Stomach smooth muscle (tissue), 2 donors: Measurements from ENCODE around the gene CCDC142.
A peak's percentile ranks its signal among the peaks of the same experiment; 100 is the strongest.

Experiments used
- H3K27ac ChIP-seq: one replicate; pipeline ENCODE4 v1.7.0; 2013; ENCODE audit warnings: mild to moderate bottlenecking, low read length, inconsistent platforms
- H3K27me3 ChIP-seq, 2 donors: one replicate each; pipeline ENCODE4 v1.7.0; 2013; ENCODE audit warnings: low read length in 2 of 2; ENCODE audit not compliant: insufficient read depth in 2 of 2, control insufficient read depth in 1 of 2
- H3K36me3 ChIP-seq, 2 donors: one replicate each; pipeline ENCODE4 v1.7.0; 2013; ENCODE audit warnings: low read length in 2 of 2; ENCODE audit not compliant: control insufficient read depth in 2 of 2, insufficient read depth in 2 of 2
- H3K4me1 ChIP-seq: one replicate; pipeline ENCODE4 v1.7.0; 2013; ENCODE audit warnings: low read length; ENCODE audit not compliant: control insufficient read depth, insufficient read depth
- H3K4me3 ChIP-seq, 2 donors: one replicate each; pipeline ENCODE4 v1.7.0; 2013; ENCODE audit warnings: low read length in 2 of 2
- H3K9ac ChIP-seq, 2 donors: one replicate each; pipeline ENCODE4 v1.7.0; 2013; ENCODE audit warnings: low read length in 2 of 2, mild to moderate bottlenecking in 1 of 2
- H3K9me3 ChIP-seq, 2 donors: one replicate each; pipeline ENCODE4 v1.7.0; 2013; ENCODE audit warnings: low read length in 2 of 2; ENCODE audit not compliant: control insufficient read depth in 2 of 2
- donor health status: healthy.
- donor health status: Pancreatic carcinoma.

Gene CCDC142, protein sequence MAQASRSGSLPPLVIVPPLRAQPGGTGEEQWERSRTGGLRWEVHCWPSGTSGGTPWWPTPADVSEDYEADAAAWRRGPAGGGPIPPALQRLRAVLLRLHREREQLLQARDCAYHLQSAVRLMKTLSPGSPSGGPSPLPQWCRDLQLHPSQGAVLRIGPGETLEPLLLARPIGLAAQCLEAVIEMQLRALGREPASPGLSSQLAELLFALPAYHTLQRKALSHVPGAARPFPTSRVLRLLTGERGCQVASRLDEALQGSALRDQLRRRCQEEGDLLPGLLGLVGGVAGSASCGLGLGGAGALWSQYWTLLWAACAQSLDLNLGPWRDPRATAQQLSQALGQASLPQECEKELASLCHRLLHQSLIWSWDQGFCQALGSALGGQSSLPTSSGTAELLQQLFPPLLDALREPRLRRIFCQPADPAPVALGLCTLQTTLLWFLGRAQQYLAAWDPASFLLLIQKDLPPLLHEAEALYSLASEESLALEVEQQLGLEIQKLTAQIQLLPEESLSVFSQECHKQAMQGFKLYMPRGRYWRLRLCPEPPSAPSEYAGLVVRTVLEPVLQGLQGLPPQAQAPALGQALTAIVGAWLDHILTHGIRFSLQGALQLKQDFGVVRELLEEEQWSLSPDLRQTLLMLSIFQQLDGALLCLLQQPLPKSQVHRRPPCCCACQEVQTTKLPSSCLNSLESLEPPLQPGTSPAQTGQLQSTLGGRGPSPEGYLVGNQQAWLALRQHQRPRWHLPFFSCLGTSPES

DNA sequence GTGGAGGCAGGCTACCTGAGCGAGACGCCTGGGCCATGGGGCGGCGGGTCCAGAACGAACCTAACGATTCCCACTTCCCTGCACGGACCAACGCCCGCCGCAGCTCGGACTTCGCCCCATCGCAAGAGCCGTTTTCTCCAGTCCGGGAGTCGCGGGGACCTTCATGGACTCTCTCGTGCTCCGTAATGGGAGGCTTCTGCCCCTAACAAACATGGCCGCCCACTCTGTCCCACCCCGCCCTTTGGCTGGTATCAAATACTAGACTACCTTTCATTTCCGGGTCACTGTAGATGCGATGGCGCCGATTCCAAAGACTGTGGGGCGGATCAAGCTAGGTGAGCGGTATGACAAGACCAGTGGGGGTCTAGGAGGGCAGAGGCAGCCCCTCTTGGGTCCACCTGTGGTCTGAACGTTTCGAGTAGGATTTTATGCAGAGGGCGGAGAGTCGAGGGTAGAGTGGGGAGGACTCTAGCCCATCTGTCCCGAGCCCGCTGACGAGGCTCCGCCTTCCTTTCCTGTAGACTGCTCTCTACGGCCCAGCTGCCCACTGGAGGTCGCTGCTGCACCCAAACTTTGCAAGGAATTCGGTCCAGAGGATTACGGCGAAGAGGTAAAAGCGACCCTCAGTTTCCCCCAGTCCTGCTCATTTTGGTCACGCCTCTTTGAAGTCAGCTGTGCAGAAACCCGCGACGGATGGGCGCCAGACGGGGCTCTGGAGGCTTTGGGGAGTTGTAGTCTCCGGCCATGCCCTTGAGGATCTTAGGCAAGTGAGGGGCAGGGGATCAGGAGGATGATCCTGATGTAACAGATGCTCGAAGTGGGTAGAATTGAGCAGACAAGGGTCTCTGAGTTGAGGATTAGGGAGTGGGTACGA lies at the start of gene CCDC142, which contains the start of gene TTC31:
TSS of gene CCDC142 (minus strand) at position 198 of the 874 bp plus-strand sequence. CDS start at position 37, 161 bp downstream.
TSS of gene TTC31 (plus strand) at position 281 of the 874 bp plus-strand sequence. CDS start at position 296, 15 bp downstream.
- Histone ChIP-seq H3K4me1 (peaks cover 28% of the 10 kb centered on the region), H3K9me3 (no peaks in the 10 kb centered on the region), H3K27ac (peak within 1 kb of the TSS; percentile 88), H3K9ac (peak within 1 kb of the TSS; percentile 80 to 87), H3K4me3 (peak within 1 kb of the TSS; percentile 99 to 100), H3K36me3 (peaks cover 8 to 12% of the 10 kb centered on the region in 2 donors), H3K27me3 (no peaks in the 10 kb centered on the region)

DNA sequence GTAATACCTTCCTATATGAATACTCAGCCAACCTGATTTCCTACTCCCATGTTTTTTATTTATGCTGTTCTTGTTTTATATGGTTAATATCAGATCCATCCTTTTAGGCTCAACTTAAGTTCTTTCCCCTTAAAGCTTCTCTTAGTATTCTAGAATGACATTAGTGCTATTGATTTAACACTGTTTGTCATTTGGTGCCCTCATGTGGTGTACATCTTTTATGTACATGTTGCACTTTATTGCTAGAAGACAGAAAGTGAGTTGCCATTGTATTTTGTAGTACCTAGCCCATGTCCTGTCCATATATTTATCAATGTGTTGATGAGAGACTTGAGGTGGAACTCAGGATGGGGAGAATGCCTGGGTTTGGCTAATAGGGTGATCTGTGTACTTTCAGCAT lies 49.4 kb upstream of the CCDC142 start:
- Histone ChIP-seq H3K27me3 (no peaks in the 10 kb centered on the region), H3K4me3 (no peak overlapping the region), H3K9me3 (no peaks in the 10 kb centered on the region), H3K27ac (no peak overlapping the region), H3K9ac (peak overlapping the region in 1 of 2 donors; percentile 18), H3K36me3 (peaks cover 10 to 27% of the 10 kb centered on the region in 2 donors), H3K4me1 (peaks cover 31% of the 10 kb centered on the region)

DNA sequence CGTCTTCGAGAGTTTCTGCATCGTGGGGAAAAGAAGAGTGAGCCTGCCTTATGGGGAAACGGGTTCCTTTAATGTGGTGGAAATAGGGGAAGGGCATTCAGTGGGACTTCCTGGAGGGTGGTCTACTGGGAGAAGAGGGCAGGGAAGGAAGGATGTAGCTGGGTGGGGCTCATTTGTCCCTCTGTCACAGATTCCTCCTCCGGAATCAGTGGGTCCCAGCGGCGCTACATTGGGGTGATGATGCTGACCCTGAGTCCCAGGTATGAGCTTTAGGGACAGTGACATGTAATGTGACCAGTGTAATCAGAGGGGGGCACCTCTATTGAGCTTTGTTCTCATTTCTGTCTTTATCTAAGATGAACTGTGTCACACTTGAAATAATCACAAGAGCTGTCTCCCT lies 48.9 kb upstream of the CCDC142 start:
- Histone ChIP-seq H3K4me1 (peaks cover 31% of the 10 kb centered on the region), H3K9me3 (no peaks in the 10 kb centered on the region), H3K27ac (no peak overlapping the region), H3K9ac (peak overlapping the region in 1 of 2 donors; percentile 18), H3K27me3 (no peaks in the 10 kb centered on the region), H3K4me3 (no peak overlapping the region), H3K36me3 (peaks cover 14 to 32% of the 10 kb centered on the region in 2 donors)

DNA sequence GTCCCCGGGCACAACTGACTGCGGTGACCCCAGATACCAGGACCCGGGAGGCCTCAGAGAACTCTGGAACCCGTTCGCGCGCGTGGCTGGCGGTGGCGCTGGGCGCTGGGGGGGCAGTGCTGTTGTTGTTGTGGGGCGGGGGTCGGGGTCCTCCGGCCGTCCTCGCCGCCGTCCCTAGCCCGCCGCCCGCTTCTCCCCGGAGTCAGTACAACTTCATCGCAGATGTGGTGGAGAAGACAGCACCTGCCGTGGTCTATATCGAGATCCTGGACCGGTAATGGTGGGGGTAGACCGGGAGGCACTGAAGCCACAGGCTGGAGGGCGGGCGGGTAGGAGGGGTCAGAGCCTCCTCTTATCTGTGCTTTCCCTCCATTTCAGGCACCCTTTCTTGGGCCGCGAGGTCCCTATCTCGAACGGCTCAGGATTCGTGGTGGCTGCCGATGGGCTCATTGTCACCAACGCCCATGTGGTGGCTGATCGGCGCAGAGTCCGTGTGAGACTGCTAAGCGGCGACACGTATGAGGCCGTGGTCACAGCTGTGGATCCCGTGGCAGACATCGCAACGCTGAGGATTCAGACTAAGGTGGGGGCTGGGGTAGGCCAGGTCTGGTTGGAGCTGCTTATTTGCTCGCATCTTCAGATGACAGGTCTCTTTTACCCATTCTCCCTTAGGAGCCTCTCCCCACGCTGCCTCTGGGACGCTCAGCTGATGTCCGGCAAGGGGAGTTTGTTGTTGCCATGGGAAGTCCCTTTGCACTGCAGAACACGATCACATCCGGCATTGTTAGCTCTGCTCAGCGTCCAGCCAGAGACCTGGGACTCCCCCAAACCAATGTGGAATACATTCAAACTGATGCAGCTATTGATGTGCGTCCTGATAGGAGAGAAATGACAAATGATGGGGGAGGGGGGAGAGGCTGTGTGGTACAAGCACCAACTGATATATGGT lies 47.7 kb upstream of the CCDC142 start:
- Histone ChIP-seq H3K9me3 (no peaks in the 10 kb centered on the region), H3K36me3 (peaks cover 25 to 41% of the 10 kb centered on the region in 2 donors), H3K27ac (peak overlapping the region; percentile 77), H3K4me3 (peak overlapping the region; percentile 79 to 99), H3K4me1 (peaks cover 31% of the 10 kb centered on the region), H3K9ac (peak overlapping the region; percentile 72 to 80), H3K27me3 (no peaks in the 10 kb centered on the region)

DNA sequence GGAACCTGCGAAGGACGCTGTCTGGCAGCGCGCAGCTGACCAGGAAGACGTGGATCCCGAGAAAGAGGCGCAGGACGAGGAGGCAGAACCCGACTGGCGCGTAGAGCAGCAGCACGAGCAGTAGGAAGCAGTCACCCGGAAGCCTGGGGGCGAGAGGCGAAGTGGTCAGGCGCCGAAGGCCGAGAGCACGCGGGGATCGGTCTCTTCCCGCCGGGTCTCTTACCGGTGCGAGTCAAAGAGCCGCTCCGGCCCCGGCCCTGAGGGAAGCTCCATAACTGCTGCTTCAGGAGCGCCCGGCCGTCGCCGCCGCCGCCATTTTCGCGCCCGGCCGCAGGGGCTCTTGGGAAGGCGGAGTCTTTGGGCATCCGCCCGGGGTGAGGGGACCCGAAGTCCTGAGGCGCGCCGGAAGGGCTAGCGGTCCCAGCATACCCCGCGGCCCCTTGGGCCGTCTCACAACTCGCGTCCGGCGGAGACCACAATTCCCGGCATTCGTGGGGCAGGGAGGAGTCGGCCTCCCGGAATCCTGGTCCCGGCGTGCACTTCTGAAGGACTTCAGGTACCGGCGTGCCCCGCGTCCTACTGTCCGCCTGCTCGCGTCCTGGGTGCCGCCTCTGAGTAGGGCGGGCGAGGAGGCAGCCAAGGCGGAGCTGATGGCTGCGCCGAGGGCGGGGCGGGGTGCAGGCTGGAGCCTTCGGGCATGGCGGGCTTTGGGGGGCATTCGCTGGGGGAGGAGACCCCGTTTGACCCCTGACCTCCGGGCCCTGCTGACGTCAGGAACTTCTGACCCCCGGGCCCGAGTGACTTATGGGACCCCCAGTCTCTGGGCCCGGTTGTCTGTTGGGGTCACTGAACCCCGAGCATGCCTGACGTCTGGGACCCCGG lies 46.8 kb upstream of the CCDC142 start, which contains the start of the genes AUP1 and HTRA2:
TSS of gene AUP1 (minus strand) at position 350 of the 882 bp plus-strand sequence. CDS start at position 273, 77 bp downstream.
TSS of gene HTRA2 (plus strand) at position 577 of the 882 bp plus-strand sequence. CDS start at position 651, 74 bp downstream.
- Histone ChIP-seq H3K9ac (peak within 1 kb of the TSS; percentile 79 to 91), H3K27me3 (no peaks in the 10 kb centered on the region), H3K9me3 (no peaks in the 10 kb centered on the region), H3K4me3 (peak within 1 kb of the TSS; percentile 79 to 99), H3K27ac (peak within 1 kb of the TSS; percentile 77), H3K4me1 (peaks cover 31% of the 10 kb centered on the region), H3K36me3 (peaks cover 25 to 41% of the 10 kb centered on the region in 2 donors)

DNA sequence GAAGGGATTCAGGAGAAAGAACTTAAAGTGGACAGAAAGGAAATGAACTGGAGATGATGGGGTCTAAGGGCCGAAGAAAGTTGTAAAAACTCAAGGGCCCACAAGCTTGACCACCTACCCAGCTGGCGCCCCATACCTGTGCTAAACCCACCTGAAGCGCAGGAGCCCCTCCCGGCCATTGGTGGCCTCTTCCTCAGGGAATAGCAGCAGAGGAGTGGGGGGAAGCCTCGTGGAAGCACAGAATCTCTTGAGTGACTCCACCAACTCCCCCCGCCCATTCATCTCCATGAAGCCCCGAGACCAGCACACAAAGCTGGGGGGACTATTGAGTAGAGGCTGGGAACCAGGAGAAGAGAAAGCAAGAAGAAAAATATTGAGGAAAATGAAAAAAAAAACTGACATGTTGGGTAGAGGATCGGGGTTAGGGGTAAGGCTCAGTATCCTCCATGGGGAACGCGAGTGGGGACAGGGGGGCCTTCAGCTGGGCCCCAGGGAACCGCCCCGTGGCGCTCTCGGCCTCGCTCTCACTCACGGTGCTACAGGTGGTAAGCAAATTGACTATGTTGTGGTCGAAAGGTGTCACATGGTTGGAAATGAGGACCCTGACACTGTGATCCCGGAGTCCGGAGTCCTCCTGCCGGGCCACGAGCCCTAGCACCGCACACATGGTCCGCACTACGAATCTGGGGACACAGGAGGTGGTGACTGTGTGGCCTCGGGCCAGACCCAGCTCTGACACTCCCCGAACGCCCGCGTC lies 46.0 kb upstream of the CCDC142 start:
- Histone ChIP-seq H3K4me3 (peak overlapping the region; percentile 74 to 99), H3K36me3 (peaks cover 25 to 38% of the 10 kb centered on the region in 2 donors), H3K27ac (peak overlapping the region; percentile 77), H3K9me3 (no peaks in the 10 kb centered on the region), H3K9ac (peak overlapping the region; percentile 79 to 91), H3K4me1 (peaks cover 31% of the 10 kb centered on the region), H3K27me3 (no peaks in the 10 kb centered on the region)

DNA sequence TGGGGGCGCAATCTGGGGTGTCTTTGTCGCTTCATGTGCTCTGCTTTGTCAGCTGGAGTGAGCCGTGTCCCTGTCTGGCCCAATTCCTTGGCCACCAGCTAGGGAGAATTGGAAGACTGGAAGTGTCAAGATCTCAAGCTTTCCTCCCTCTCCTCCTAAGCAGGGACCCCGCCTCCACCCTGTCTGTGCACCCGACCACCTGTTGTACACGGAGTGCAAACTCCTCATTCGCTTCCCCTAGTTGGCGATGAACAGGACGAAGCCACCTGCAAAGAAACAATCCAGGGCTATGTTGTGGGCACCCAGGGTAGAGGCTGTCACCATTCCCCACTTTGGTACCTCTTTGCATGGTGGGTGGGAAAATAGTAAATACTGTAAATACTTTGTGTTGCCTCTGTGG lies 44.9 kb upstream of the CCDC142 start:
- H3K27me3 ChIP-seq = no peaks in the 10 kb centered on the region
- no peaks in the 10 kb centered on the region for H3K9me3 ChIP-seq
- no peak overlapping the region for H3K4me3 ChIP-seq
- H3K27ac ChIP-seq = no peak overlapping the region
- no peak overlapping the region for H3K9ac ChIP-seq
- peaks cover 31% of the 10 kb centered on the region for H3K4me1 ChIP-seq
- H3K36me3 ChIP-seq = peaks cover 25 to 33% of the 10 kb centered on the region in 2 donors

DNA sequence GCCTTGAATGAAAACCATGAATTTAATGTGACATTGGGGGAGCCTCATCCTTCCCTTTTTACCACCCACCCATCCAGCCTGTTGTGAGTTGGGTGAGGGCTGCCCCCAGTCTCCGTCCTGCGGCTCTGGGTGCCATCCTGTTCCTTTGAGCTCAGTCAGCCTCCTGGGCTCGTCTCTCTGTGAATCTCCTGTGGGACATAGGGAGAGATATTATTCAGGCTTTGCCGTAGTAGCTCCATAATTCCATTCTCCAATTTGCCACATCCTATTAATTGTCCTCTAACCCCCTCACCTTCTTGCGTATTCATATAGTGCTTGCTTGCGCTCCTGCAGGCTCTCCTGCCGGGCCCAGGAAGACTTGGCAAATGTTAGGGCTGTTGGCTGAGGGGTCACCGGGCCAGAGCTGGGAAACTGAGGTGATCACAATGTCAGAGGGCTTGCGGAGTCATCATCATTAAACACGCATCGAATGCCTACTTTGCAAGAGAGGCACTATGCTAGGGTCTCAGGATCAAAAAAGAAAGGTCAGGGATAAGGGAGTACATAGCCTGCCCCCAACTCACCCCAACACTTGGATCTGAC lies 43.9 kb upstream of the CCDC142 start:
- peaks cover 19 to 25% of the 10 kb centered on the region in 2 donors for H3K36me3 ChIP-seq
- no peaks in the 10 kb centered on the region for H3K9me3 ChIP-seq
- H3K4me3 ChIP-seq = no peak overlapping the region
- no peaks in the 10 kb centered on the region for H3K27me3 ChIP-seq
- peaks cover 30% of the 10 kb centered on the region for H3K4me1 ChIP-seq
- H3K9ac ChIP-seq = no peak overlapping the region
- H3K27ac ChIP-seq = no peak overlapping the region
